Measurements from ENCODE around the gene PRDM2.

PRDM2 gene

GRCh38 chr1:13764588-13765332 lies 64.8 kb downstream of the PRDM2 start:
- TF ChIP-seq ZFP3 (CRISPR knock-in tag; IDR thresholded peaks at IDR 0.05) = no peak
- TF ChIP-seq TOX (CRISPR knock-in tag; IDR thresholded peaks at IDR 0.05; ENCODE audit: borderline replicate concordance) = no peak
- no peak for TF ChIP-seq BACH2 (CRISPR knock-in tag; IDR thresholded peaks at IDR 0.05; ENCODE audit: borderline replicate concordance)
- TF ChIP-seq TCF4 (CRISPR knock-in tag; IDR thresholded peaks at IDR 0.05; ENCODE audit: borderline replicate concordance) = no peak
- no peak for ATAC-seq

DNA sequence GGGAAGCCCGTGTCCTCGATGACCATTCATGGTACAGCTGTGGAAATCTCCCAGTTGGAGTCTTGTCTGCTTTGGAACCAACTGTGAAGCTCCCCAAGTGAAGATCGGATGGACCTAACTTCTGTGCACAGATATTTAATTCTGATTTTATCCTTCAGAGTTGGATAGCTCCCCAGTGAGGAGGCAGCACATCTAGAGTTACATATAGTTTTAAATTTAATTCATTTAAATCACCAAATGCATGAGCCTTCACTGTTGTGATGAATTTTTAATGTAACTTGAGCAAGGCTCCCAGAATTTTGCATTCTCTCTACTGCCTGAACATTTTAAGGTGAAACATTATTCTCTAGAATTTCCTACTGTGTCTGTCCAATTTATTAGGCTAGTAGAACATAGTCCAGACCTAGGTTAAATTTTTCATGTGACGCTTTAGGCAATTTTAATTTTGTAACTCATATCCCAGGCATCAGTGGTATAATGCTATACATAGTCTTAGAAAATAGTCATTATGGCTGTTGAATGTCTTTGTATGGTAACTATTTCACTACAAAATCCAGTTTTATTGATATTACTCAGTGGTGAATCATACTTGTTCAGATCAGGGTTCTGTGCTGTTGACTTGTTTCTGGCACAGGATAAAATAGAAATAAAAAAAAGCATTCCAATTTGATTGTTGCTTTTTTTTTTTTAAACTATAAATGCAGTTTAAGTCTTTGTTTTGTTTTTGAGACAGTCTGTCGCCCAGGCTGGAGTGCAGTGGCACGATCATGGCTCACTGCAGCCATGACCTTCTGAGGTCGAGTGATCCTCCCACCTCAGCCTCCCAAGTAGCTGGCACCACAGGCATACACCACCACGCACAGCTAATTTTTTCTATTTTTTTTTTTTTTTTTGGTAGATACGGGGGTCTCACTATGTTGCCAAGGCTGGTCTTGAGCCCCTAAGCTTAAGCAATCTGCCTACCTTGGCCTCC lies 66.9 kb downstream of the PRDM2 start:
- no peak for TF ChIP-seq POU6F1 (CRISPR knock-in tag; IDR thresholded peaks at IDR 0.05; ENCODE audit: borderline replicate concordance, low read depth)
- peak; percentile 54; the same call in 1 of the 2 replicates for TF ChIP-seq ISL1 (CRISPR knock-in tag; IDR thresholded peaks at IDR 0.05)
- 0 out of 2 replicates have a peak, but pooled peaks have one; percentile 9 for TF ChIP-seq TOX (CRISPR knock-in tag; IDR thresholded peaks at IDR 0.05; ENCODE audit: borderline replicate concordance)
- peak; percentile 90 for ATAC-seq

GRCh38 chr1:13769212-13769611 lies 69.2 kb downstream of the PRDM2 start:
- TF ChIP-seq TCF4 (CRISPR knock-in tag; IDR thresholded peaks at IDR 0.05; ENCODE audit: borderline replicate concordance) (no peak), ESRRG (CRISPR knock-in tag; IDR thresholded peaks at IDR 0.05) (no peak), ZNF70 (CRISPR knock-in tag; IDR thresholded peaks at IDR 0.05) (no peak), CSDC2 (CRISPR knock-in tag; IDR thresholded peaks at IDR 0.05) (no peak), ZC3H10 (CRISPR knock-in tag; IDR thresholded peaks at IDR 0.05) (no peak), CREB5 (CRISPR knock-in tag; IDR thresholded peaks at IDR 0.05; ENCODE audit: low read depth) (no peak), ZFP30 (CRISPR knock-in tag; IDR thresholded peaks at IDR 0.05) (no peak), PPARA (CRISPR knock-in tag; IDR thresholded peaks at IDR 0.05; ENCODE audit: borderline replicate concordance) (no peak), ARNTL (CRISPR knock-in tag; IDR thresholded peaks at IDR 0.05; ENCODE audit: borderline replicate concordance, low read depth) (no peak), ZNF565 (CRISPR knock-in tag; conservative IDR thresholded peaks at IDR 0.05; ENCODE audit: low read depth) (no peak), SNAI2 (CRISPR knock-in tag; IDR thresholded peaks at IDR 0.05) (no peak), RARB (CRISPR knock-in tag; IDR thresholded peaks at IDR 0.05) (no peak), OSR1 (CRISPR knock-in tag; IDR thresholded peaks at IDR 0.05) (no peak), PATZ1 (CRISPR knock-in tag; IDR thresholded peaks at IDR 0.05; ENCODE audit: borderline replicate concordance) (no peak), ISL1 (CRISPR knock-in tag; IDR thresholded peaks at IDR 0.05) (no peak), ZNF8 (CRISPR knock-in tag; IDR thresholded peaks at IDR 0.05) (no peak), ZFP3 (CRISPR knock-in tag; IDR thresholded peaks at IDR 0.05) (no peak)
- TF ChIP-seq, protein P1, sequence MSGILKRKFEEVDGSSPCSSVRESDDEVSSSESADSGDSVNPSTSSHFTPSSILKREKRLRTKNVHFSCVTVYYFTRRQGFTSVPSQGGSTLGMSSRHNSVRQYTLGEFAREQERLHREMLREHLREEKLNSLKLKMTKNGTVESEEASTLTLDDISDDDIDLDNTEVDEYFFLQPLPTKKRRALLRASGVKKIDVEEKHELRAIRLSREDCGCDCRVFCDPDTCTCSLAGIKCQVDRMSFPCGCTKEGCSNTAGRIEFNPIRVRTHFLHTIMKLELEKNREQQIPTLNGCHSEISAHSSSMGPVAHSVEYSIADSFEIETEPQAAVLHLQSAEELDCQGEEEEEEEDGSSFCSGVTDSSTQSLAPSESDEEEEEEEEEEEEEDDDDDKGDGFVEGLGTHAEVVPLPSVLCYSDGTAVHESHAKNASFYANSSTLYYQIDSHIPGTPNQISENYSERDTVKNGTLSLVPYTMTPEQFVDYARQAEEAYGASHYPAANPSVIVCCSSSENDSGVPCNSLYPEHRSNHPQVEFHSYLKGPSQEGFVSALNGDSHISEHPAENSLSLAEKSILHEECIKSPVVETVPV (CRISPR knock-in tag; IDR thresholded peaks at IDR 0.05) = no peak
- TF ChIP-seq, protein P2, sequence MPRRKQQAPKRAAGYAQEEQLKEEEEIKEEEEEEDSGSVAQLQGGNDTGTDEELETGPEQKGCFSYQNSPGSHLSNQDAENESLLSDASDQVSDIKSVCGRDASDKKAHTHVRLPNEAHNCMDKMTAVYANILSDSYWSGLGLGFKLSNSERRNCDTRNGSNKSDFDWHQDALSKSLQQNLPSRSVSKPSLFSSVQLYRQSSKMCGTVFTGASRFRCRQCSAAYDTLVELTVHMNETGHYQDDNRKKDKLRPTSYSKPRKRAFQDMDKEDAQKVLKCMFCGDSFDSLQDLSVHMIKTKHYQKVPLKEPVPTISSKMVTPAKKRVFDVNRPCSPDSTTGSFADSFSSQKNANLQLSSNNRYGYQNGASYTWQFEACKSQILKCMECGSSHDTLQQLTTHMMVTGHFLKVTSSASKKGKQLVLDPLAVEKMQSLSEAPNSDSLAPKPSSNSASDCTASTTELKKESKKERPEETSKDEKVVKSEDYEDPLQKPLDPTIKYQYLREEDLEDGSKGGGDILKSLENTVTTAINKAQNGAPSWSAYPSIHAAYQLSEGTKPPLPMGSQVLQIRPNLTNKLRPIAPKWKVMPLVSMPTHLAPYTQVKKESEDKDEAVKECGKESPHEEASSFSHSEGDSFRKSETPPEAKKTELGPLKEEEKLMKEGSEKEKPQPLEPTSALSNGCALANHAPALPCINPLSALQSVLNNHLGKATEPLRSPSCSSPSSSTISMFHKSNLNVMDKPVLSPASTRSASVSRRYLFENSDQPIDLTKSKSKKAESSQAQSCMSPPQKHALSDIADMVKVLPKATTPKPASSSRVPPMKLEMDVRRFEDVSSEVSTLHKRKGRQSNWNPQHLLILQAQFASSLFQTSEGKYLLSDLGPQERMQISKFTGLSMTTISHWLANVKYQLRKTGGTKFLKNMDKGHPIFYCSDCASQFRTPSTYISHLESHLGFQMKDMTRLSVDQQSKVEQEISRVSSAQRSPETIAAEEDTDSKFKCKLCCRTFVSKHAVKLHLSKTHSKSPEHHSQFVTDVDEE (CRISPR knock-in tag; IDR thresholded peaks at IDR 0.05) = no peak
- ATAC-seq = no peak

All from SK-N-SH treated with all-trans-retinoic acid at 6 μM for 48 hours (cell line).